Brain pericyte (primary cell): Measurements from ENCODE around the gene PTAFR.
"Not testable (repeated sequence)": the region's sequence is repeated elsewhere in the genome, so short reads cannot be mapped to it uniquely, and the experiment has no call there.

Experiments used
- DNase-seq: peaks from one replicate; pipeline ENCODE4 v3.0.0-alpha.2; 2012; ENCODE audit warnings: low read depth, low spot score

The PTAFR gene

GRCh38 chr1:28145728-28146127 lies 30.8 kb downstream of the PTAFR start:
- no peak for DNase-seq

DNA sequence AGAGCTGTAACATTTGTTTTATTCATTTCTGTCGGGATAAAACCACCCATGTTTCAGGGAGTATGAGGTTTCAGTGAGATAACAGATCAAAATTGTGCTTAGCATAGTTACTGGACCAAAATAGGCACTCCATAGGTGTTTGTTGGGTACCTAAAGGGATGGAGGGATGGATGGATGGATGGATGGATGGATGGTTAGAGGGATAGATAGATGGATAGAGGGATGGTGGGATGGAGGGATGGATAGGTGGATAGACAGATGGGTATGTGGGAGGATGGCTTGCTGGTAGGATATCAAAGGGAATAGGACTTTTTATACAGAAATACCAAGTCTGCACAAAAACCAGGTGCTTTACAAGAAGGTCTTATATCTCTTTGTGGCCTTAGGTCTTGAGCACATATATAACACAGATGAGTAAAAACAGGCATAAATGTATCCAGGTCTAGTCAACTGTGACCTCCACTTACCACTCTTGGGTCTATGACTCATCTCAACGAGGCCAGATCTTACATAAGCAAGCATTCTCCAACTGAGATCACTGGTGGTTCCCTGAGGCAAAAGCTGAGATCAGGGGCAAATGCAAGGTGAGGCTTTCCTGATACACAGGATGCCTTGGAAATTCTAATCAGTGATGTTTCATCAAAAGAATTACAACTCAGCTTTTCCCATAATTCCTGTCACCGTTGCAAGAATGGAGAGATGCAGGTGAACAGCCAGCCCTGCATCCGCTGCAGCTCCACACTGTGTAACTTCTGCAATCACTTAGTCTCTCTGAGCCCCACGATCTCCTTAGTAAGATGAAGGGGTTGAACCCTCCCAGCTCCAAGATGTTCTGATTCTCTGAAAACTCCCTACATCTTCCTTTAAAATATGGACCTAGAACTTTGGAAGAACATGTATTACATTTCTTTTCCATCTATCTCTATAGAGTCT lies 32.0 kb downstream of the PTAFR start:
- no peak for DNase-seq

GRCh38 chr1:28143496-28144202 lies 32.8 kb downstream of the PTAFR start:
- DNase-seq: no peak

GRCh38 chr1:28141685-28142084 lies 34.8 kb downstream of the PTAFR start:
- no peak for DNase-seq

- not testable (repeated sequence) for DNase-seq
Measured at GRCh38 chr1:28139866-28140265, 36.6 kb downstream of the PTAFR start.

DNA sequence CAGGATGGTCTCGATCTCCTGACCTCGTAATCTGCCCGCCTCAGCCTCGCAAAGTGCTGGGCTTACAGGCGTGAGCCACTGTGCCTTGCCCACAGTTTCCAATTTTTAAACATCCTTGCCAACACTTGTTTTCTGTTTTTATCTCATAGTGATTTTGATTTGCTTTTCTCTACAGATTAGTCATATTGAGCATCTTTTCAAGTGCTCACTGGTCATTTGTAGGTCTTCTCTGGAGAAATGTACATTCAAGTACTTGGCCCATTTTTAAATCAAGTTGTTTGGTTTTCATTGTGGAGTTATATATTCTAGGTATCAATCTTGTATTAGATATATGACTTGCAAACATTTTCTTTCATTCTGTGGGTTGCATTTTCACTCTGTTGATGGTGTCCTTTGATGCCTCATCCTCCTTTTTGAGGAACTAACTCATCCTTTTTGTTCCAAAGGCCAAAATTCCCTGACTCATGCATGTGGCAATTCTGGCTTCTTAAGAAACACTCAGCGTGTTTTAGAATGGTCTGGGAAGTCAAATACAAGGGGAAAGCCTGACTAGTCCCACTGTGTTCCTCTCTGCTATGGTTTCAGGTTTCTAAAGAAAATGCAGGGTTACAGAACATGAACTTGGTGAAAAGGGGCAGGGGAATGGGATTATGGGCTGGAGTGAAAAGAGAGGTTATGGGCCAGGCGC lies 37.3 kb downstream of the PTAFR start:
- DNase-seq: no peak

DNA sequence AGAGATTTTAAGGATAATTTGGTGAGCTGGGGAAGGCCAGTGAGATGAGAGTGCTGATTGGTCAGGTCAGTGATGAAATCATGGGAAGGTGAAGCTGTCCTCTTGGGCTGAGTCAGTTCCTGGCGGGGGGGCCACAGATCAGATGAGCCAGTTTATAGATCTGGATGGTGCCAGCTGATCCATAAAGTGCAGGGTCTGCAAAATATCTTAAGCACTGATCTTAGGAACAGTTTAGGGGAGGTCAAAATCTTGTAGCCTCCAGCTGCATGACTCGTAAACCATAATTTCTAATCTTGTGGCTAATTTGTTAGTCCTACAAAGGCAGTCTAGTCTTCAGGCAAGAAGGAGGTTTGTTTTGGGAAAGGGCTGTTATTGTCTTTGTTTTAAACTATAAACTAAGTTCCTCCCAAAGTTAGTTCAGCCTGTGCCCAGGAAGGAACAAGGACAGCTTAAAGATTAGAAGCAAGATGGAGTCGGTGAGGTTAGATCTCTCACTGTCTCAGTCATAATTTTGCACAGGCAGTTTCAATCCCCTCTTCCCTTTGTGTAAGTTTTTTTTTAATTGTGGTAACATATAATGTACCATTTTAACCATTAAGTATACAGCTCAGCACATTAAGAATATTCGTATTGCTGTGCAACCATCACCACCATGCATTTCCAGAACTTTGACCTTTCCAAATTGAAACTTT lies 39.4 kb downstream of the PTAFR start:
- DNase-seq: no peak

- DNase-seq: no peak
Measured at GRCh38 chr1:28136169-28136921, 40.1 kb downstream of the PTAFR start.

GRCh38 chr1:28135371-28136168 lies 40.9 kb downstream of the PTAFR start:
- no peak for DNase-seq

DNA sequence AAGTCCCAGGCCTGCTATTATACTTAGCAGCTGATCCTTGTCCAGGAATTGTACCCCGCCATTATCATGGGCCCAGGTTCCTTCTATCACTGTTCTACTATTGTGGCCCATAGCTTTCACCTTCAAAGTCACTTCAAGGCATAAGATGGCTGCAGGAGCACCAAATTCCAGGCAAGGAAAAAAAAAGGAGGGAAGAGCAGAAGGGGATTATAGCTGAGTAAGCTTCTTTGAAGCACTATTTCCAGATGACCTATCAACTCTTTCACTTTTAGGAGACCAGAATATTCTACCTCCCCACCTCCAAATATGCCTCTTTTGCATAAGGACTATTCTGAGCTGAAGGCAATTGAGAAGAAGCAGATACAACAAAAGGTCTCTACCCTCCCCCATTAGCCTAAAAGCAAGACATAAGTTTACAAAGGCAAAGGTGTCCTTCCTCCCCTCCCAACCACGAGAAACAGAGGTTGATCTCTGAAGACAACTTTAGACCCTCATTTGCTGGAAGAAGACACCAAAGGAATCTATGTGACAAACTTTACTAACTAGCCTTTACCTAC lies 41.8 kb downstream of the PTAFR start:
- DNase-seq: no peak

DNA sequence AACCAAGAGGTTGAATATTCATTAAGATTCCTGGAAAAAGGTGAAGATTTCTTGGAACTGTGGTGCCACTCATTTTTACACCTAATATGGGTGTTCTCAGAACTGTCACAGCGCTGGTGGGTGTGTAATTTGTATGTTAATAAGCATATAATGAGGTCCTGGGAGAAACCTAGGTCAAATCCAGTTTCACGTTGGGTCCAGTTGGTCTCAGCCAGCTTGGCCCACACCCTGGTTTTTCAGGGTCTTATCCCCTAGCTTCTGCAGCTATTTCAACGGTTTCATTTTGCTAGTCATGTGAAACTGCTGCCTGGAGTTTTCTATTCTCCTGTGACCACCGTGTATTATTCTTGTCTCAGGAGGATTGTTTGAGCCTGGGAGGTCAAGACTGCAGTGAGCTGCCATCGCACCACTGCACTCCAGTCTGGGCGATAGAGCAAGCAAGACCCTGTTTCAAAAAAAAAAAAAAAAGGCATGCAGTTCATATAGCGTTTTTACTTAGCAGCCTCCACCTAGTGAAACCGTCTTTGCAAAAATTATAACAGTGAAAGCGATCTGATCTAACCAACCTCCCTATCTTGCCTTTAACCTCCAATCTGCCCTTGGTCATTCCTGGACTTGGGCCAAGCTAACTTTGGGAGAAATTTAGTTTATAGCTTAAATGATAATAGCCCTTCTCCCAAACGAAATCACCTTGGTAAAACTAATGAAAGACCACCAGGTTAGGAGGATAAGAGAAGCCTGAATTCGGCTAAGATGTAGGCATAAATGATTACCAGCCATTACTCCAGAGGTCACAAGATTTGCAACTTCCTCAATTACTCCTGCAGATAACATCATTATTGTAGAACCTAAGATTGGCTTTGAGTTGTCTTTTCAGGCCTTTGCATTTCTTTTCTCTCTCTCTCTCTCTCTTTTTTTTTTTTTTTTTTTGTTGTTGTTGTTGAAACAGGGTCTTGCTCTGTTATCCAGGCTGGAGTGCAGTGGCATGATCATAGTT lies 44.0 kb downstream of the PTAFR start:
- DNase-seq: no peak

DNA sequence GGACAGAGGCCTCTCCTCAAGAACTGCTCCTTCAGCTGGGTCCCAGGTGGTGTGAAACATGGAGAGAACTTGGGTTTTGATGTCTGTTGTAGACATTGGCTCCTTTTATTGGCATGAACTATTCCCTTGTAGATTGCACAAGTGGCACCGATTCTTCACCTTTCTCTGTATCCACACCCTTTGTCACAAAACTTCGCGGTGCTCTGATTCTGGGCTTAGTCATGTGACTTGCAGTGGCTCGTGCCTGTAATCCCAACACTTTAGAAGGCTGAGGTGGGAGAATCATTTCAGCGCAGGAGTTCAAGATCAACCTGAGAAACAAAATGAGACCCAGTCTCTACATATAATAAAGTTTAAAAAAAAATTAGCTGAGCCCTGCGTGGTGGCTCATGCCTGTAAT lies 45.6 kb downstream of the PTAFR start:
- no peak for DNase-seq

- DNase-seq: no peak
Measured at GRCh38 chr1:28129150-28129549, 47.3 kb downstream of the PTAFR start.

DNA sequence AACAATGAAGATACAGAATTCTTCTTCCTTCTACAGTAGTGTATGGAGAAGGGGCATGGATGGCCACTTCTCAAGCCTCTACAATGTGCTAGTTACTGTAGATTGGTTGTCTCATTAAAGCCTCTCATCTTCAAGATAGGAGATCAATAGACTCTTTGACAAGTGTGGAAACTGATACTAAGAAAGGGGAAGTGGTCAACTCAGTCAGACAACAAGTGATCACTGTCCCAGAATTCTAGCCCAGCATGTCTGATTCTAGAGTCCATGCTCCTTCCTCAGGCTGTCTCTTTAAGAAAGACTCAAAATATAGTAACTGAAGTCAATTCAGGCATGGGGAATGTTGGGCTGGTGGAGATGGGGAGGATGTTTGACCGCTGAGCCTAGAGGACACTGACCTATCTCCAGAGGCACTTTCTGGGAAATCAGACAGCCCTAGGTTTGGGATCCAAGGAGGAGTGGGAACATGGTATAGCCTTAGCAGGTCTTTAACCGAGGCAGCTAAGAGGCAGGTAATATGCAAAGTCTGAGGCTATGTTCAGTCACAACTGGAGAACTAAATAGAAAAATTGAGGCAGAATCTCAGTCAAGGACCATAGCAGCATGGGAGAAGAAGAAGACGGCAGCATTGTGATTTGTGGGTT lies 48.8 kb downstream of the PTAFR start:
- DNase-seq: no peak

GRCh38 chr1:28126783-28127490 lies 49.6 kb downstream of the PTAFR start:
- no peak for DNase-seq

DNA sequence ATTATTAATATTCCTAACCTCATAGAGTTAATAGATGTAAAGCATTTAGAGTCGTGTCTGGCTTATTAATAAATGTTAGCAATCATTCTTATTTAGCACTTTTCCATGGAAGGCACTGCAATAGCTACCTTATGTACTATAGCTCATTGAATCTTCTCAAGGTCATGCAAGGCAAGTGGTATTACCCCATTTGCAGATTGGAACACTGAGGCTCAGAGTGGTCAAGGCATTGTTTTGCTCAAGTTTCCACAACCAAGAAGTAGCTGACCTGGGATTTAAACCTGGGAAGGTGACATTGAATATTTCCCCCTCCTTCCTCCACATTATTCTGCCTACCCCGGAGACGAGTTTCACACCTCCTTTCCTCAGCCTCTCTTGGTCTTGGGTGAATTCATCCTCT lies 50.3 kb downstream of the PTAFR start:
- DNase-seq: no peak

- DNase-seq: no peak
Measured at GRCh38 chr1:28123461-28123961, 53.0 kb downstream of the PTAFR start.
